Measurements from ENCODE around the gene AP2A2. TPM values are rescaled to one million over a fixed set of nuclear protein-coding genes. Genes with fewer than 3 reads are reported as not detected.

AP2A2 gene
- total RNA-seq, 1 donor from 2014 or later, result 92.0 TPM

- ATAC-seq (no peak), DNase-seq (no peak)
- no peaks in the 10 kb centered on the region for H3K27me3 ChIP-seq
- H3K36me3 ChIP-seq, result peaks cover 60% of the 10 kb centered on the region
- intact Hi-C loops (cut with DNase I), result no loop called here
- no peaks in the 10 kb centered on the region for H3K9me3 ChIP-seq
- no peak overlapping the region for H3K4me3 ChIP-seq
- no peaks in the 10 kb centered on the region for H3K4me1 ChIP-seq
- no peak overlapping the region for H3K27ac ChIP-seq
- TF ChIP-seq CTCF (IDR thresholded peaks at IDR 0.05), result no peak
These were observed 25.1 kb upstream of the AP2A2 start for GRCh38 chr11:900545-900944.

- no peak for DNase-seq
- Histone ChIP-seq H3K27ac (no peak overlapping the region), H3K27me3 (no peaks in the 10 kb centered on the region), H3K4me3 (no peak overlapping the region), H3K36me3 (peaks cover 60% of the 10 kb centered on the region), H3K4me1 (no peaks in the 10 kb centered on the region), H3K9me3 (no peaks in the 10 kb centered on the region)
- no peak for TF ChIP-seq CTCF (IDR thresholded peaks at IDR 0.05)
- intact Hi-C loops (cut with DNase I), result no loop called here
- no peak for ATAC-seq
These were observed 24.1 kb upstream of the AP2A2 start for GRCh38 chr11:901452-902061.

DNA sequence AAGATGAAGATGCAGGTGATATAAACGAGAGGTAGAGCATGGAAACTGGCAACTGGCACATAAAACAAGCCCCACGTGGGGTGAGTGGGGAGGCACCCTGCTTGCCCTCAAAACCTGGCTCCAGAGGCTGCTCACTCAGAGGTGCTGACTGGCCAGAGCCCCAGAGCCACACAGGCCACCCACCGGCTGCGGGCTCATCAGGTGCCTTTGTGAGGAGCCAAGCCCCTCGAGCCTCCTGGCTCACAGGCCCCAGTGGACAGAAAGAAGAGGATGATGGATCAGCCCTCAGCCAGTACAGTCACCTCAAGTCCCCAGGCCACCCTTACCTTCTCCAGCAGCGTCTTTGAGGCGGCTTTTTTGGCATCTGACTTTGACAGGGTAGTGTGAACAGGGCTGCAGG, 21.3 kb upstream of the AP2A2 start:
- intact Hi-C loops (cut with DNase I), result no loop called here
- Histone ChIP-seq H3K4me1 (peaks cover under 1% of the 10 kb centered on the region), H3K9me3 (no peaks in the 10 kb centered on the region), H3K27ac (no peak overlapping the region), H3K36me3 (peaks cover 49% of the 10 kb centered on the region), H3K27me3 (no peaks in the 10 kb centered on the region), H3K4me3 (no peak overlapping the region)
- ATAC-seq (no peak), DNase-seq (no peak)
- no peak for TF ChIP-seq CTCF (IDR thresholded peaks at IDR 0.05)

DNA sequence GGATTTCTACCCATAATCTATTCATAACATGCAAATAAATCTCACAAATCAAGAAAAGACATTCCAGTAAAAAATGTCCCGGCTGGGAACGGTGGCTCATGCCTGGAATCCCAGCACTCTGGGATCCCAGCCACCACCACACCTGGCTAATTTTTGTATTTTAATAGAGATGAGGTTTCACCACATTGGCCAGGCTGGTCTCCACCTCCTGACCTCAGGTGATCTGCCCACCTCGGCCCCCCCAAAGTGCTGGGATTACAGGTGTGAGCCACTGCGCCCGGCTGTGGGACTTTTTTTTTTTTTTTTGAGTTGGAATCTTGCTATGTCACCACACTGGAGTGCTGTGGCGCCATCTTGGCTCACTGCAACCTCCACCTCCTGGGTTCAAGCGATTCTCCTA, 19.7 kb upstream of the AP2A2 start:
- Histone ChIP-seq H3K27ac (no peak overlapping the region), H3K4me1 (peaks cover 6% of the 10 kb centered on the region), H3K36me3 (peaks cover 34% of the 10 kb centered on the region), H3K9me3 (no peaks in the 10 kb centered on the region), H3K4me3 (no peak overlapping the region), H3K27me3 (no peaks in the 10 kb centered on the region)
- intact Hi-C loops (cut with DNase I), result no loop called here
- no peak for TF ChIP-seq CTCF (IDR thresholded peaks at IDR 0.05)
- no peak for ATAC-seq
- no peak for DNase-seq

- Histone ChIP-seq H3K27ac (no peak overlapping the region), H3K4me3 (no peak overlapping the region), H3K9me3 (no peaks in the 10 kb centered on the region), H3K36me3 (peaks cover 17% of the 10 kb centered on the region), H3K27me3 (no peaks in the 10 kb centered on the region), H3K4me1 (peaks cover 12% of the 10 kb centered on the region)
- DNase-seq (no peak), ATAC-seq (no peak)
- TF ChIP-seq CTCF (IDR thresholded peaks at IDR 0.05), result no peak
- intact Hi-C loops (cut with DNase I), result no loop called here
These were observed 18.0 kb upstream of the AP2A2 start for GRCh38 chr11:907668-908067.

GRCh38 chr11:908273-908672, 17.4 kb upstream of the AP2A2 start:
- Histone ChIP-seq H3K4me3 (no peak overlapping the region), H3K4me1 (peaks cover 12% of the 10 kb centered on the region), H3K27ac (no peak overlapping the region), H3K36me3 (peaks cover 11% of the 10 kb centered on the region), H3K27me3 (no peaks in the 10 kb centered on the region), H3K9me3 (no peaks in the 10 kb centered on the region)
- intact Hi-C loops (cut with DNase I), result no loop called here
- no peak for ATAC-seq
- no peak for DNase-seq
- TF ChIP-seq CTCF (IDR thresholded peaks at IDR 0.05), result no peak
